Activated CD8-positive, alpha-beta T cell treated with anti-CD3 and anti-CD28 coated beads, Interleukin-2, amount 10 ng/mL, durations not matched to agents 7 days and 5 days (primary cell): Measurements from ENCODE around the gene TMEM174. TPM values are rescaled to one million over a fixed set of nuclear protein-coding genes. Genes with fewer than 3 reads are reported as not detected.

Experiments
- ATAC-seq: fragments of 150-1000 bp; cut with Tn5 transposase; one replicate; pipeline ENCODE4 v1.10.0; 2021; ENCODE audit warnings: moderate library complexity
- CTCF ChIA-PET: fragments of 350-600 bp; sonication (Branson Sonifier 250); formaldehyde crosslinking; loops from one replicate; lab custom pipeline; 2021; ENCODE audit warnings: antibody characterized with exemption; lab: Charles Lee
- POLR2A ChIA-PET: fragments of 350-600 bp; sonication (Branson Sonifier 250); formaldehyde crosslinking; loops from one replicate; lab custom pipeline; 2021; ENCODE audit warnings: antibody characterized with exemption; lab: Charles Lee
- DNase-seq: peaks from one replicate; pipeline ENCODE4 v3.0.0-alpha.2; 2020
- H3K27ac Mint-ChIP-seq: one replicate; pipeline ENCODE4 v1.8.0; 2021; ENCODE audit warnings: mild to moderate bottlenecking, mixed read lengths
- H3K27me3 Mint-ChIP-seq: one replicate; pipeline ENCODE4 v1.8.0; 2021; ENCODE audit warnings: low read depth, mixed read lengths
- H3K36me3 Mint-ChIP-seq: one replicate; pipeline ENCODE4 v1.8.0; 2021; ENCODE audit warnings: low read depth, mixed read lengths
- H3K4me1 Mint-ChIP-seq: one replicate; pipeline ENCODE4 v1.8.0; 2021; ENCODE audit warnings: low read depth, mixed read lengths
- H3K4me3 Mint-ChIP-seq: one replicate; pipeline ENCODE4 v1.8.0; 2021; ENCODE audit warnings: mild to moderate bottlenecking, mixed read lengths
- H3K9me3 Mint-ChIP-seq: one replicate; pipeline ENCODE4 v1.8.0; 2022; ENCODE audit warnings: mixed read lengths; ENCODE audit not compliant: insufficient read depth
- total RNA-seq, 2 experiments: library from RNA; stranded (reverse); gene quantifications; one replicate each; pipeline ENCODE4 v1.2.3, GENCODE V29; 2021

TMEM174 gene
- total RNA-seq, 2 experiments from 2014 or later = not detected

DNA sequence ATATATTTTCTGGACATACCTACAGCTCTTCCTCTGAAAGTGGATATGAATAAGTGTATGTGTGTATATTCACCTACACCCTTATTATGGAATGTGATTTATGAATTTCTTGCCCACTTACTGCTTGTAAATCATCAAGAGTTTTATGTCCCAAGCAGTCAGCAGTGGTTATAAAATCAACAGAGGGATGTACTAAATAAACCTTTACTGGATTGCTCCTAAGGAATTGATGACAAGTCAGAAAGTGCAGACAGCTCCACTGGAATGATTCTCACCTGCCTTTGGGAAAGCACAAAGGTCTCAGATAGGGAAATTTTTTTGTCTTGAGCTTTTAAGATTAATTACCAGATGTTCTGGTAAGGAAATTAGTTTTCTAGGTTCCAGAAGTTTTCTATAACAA, 9.3 kb downstream of the TMEM174 start:
- ATAC-seq = no peak
- POLR2A ChIA-PET = no interaction called here
- no peak for DNase-seq
- peaks cover 47% of the 10 kb centered on the region for H3K27me3 Mint-ChIP-seq
- no peaks in the 10 kb centered on the region for H3K4me1 Mint-ChIP-seq
- no peaks in the 10 kb centered on the region for H3K36me3 Mint-ChIP-seq
- H3K4me3 Mint-ChIP-seq = no peak overlapping the region
- CTCF ChIA-PET = interaction anchor here (1.1 to 1.6 kb wide), 3 partner anchors 11 to 19 kb away, joined by 3 to 5 read pairs (median 5); no protein-coding TSS in a partner anchor
- H3K27ac Mint-ChIP-seq = no peak overlapping the region
- peaks cover 4% of the 10 kb centered on the region for H3K9me3 Mint-ChIP-seq

DNA sequence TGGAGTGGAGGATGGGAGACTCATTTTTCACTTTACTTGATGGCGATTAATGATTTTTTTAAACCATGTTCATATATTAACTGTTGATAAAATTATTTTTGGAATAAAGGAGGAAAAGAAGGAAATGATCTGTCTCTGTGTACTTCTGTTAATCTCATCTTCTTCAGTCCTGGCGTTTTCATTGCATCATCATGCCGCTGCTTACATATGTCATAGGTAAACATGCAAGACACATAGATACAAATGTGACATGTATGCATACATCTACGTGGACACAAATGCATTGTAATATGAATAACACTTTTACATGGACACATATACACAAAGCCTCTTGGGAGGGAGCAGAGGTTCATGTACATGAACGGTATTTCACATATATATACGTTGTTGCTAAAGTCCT, 10.0 kb downstream of the TMEM174 start:
- Mint-ChIP-seq H3K4me3 (no peak overlapping the region), H3K27ac (no peak overlapping the region), H3K9me3 (peaks cover 4% of the 10 kb centered on the region), H3K36me3 (no peaks in the 10 kb centered on the region), H3K27me3 (peaks cover 49% of the 10 kb centered on the region), H3K4me1 (no peaks in the 10 kb centered on the region)
- ChIA-PET POLR2A (no interaction called here), CTCF (interaction anchor here (1.6 kb wide), 1 partner anchor 14 kb away, joined by 5 read pairs; no protein-coding TSS in a partner anchor)
- ATAC-seq = no peak
- no peak for DNase-seq

DNA sequence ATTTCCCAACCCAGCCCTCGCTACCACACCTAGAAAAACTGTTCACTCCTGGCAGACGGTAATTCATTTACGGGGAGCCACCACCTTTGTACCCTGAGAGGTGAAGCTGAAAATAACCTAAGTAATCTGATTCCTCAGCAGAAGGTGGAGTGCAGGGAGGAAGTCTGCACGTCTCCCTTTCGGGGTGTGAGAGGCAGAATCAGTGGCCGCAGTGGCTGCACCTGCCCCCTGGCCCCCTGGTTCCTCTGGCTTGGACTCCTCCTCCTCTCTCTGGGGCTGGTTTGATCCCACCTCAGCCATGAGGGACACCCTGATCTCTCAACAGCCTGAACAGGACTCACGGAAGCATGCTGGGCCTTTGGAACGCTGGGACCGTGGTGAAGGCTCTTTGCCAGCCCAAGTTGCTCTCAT, 10.5 kb downstream of the TMEM174 start:
- CTCF ChIA-PET = no interaction called here
- H3K4me3 Mint-ChIP-seq = no peak overlapping the region
- POLR2A ChIA-PET = no interaction called here
- H3K27ac Mint-ChIP-seq = no peak overlapping the region
- DNase-seq (no peak), ATAC-seq (no peak)
- H3K9me3 Mint-ChIP-seq = peaks cover 4% of the 10 kb centered on the region
- no peaks in the 10 kb centered on the region for H3K36me3 Mint-ChIP-seq
- H3K27me3 Mint-ChIP-seq = peaks cover 47% of the 10 kb centered on the region
- no peaks in the 10 kb centered on the region for H3K4me1 Mint-ChIP-seq

DNA sequence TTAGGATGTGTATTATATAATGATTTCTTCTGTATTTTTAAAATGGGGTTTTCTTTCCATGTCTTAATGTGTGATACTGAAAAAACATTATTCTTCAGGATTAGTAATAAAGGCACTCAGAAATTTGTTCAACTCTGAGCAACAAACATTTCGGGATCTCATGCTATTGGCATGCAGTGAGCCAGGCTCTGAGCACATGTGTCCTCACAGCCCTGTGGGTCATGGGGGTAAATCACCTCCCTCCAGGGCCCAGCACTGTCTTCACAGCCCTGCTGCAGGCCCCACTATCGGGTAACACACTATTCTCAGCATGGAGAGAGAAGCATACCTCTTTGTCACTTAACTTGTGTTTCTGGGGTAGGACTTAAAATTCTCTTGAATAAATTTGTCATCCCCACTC, 14.0 kb downstream of the TMEM174 start:
- ChIA-PET CTCF (no interaction called here), POLR2A (no interaction called here)
- Mint-ChIP-seq H3K4me3 (no peak overlapping the region), H3K9me3 (peaks cover 4% of the 10 kb centered on the region), H3K27me3 (peaks cover 40% of the 10 kb centered on the region), H3K4me1 (no peaks in the 10 kb centered on the region), H3K36me3 (no peaks in the 10 kb centered on the region), H3K27ac (no peak overlapping the region)
- ATAC-seq = no peak
- DNase-seq = no peak

DNA sequence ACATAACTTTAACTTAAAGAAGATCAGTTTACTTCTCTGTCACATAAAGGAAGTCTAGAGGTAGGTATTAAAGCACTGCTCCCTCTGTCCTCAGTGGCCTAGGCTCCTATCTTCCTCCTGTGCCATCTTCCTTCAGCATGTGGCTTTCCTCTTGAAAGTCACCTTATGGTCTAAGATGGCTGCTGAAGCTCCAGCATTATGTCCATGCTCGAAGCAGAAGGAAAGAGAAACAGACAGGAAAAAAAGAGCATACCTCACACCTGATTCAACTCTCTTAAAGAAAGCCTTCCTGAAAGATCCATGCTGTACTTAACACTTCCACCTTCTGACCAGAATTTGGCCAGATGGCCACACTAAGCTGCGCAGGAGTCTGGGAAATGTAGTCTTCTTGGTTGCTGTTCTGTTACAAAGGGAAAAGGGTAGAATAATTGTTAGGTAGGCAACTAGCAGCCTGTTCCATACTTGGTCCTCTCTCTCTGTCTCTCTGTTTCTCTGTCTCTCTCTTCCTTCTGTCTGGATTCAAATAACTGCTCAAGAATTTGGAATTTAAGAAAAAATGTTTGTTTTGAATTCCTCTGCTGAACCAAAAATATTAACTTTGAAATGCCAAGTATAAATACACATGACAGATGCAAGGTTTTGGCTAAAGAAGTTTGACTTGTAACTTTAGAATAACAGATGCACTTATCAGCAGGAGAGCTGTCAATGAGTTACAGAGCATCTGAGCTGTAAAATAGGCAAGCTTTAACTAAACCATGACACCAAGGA, 16.0 kb downstream of the TMEM174 start:
- ATAC-seq = no peak
- CTCF ChIA-PET = no interaction called here
- DNase-seq = no peak
- Mint-ChIP-seq H3K4me1 (no peaks in the 10 kb centered on the region), H3K36me3 (no peaks in the 10 kb centered on the region), H3K27me3 (peaks cover 37% of the 10 kb centered on the region), H3K4me3 (no peak overlapping the region), H3K27ac (no peak overlapping the region), H3K9me3 (peaks cover 4% of the 10 kb centered on the region)
- POLR2A ChIA-PET = no interaction called here

DNA sequence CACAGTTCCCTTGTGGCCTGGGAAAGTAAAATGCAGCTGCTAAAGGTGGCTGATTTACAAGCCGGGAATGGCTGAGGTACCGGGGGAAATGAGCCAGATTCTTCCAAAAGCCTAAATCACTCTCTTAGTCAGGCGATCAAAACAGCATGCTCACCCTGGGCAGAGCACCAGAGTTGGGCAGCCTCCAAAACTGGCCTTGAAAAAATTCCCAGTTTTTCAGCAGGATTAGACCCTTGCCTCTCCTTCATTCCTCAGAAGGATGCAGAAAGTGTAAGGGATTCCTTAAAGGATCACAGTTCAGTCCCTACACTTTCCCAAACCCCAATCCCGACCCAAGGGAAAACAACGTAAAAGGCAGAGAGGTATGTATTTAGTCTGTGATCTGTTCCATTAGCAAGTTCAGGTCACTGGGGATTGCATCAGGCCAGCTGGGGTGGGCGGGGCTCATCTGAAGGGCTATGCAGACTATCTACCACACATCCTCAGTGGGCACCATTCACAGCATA, 16.9 kb downstream of the TMEM174 start:
- ATAC-seq (no peak), DNase-seq (no peak)
- Mint-ChIP-seq H3K27ac (no peak overlapping the region), H3K27me3 (peaks cover 37% of the 10 kb centered on the region), H3K9me3 (no peaks in the 10 kb centered on the region), H3K36me3 (no peaks in the 10 kb centered on the region), H3K4me3 (no peak overlapping the region), H3K4me1 (no peaks in the 10 kb centered on the region)
- POLR2A ChIA-PET = no interaction called here
- CTCF ChIA-PET = interaction anchor here (0.5 kb wide), 1 partner anchor 13 kb away, joined by 6 read pairs; no protein-coding TSS in a partner anchor

DNA sequence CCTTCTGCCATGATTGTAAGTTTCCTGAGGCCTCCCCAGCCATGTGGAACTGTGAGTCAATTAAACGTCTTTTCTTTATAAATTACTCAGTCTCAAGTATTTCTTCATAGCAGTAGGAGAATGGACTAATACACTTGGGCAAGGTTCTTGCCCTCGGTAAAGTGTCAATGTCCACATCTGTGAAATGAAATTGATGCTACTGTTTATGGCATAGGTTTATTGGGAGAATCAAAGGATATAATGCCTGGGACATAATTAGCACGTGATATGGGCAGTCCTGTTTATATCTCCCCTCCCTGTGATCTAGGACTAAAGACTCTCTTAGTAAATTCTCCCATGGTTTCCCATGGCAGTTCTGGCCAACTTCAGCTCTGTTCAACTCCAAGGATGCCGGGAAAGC, 19.4 kb downstream of the TMEM174 start:
- Mint-ChIP-seq H3K27me3 (peaks cover 43% of the 10 kb centered on the region), H3K27ac (no peak overlapping the region), H3K4me1 (no peaks in the 10 kb centered on the region), H3K36me3 (no peaks in the 10 kb centered on the region), H3K9me3 (no peaks in the 10 kb centered on the region), H3K4me3 (no peak overlapping the region)
- ChIA-PET CTCF (no interaction called here), POLR2A (no interaction called here)
- ATAC-seq (no peak), DNase-seq (no peak)

DNA sequence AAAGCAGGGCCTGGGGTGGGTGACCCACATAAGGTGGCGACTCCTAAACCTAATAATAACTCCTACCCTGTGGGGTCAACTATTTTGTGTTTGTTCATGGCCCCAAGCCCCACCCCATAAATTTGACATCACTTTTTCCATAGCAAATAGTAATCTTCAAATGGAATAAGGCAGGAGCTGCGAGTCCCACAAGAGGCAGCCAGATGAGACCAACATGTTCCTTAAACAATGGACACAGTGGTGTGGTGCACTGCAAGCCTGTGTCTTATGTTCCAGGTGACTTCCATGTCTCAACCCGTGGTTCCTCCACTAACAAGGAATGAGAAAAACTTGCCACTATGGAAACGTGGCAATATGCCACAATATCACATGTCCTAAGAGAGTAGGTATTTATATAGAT, 20.6 kb downstream of the TMEM174 start:
- Mint-ChIP-seq H3K36me3 (no peaks in the 10 kb centered on the region), H3K4me1 (no peaks in the 10 kb centered on the region), H3K27me3 (peaks cover 40% of the 10 kb centered on the region), H3K4me3 (no peak overlapping the region), H3K9me3 (no peaks in the 10 kb centered on the region), H3K27ac (no peak overlapping the region)
- CTCF ChIA-PET = no interaction called here
- POLR2A ChIA-PET = no interaction called here
- ATAC-seq (no peak), DNase-seq (no peak)

DNA sequence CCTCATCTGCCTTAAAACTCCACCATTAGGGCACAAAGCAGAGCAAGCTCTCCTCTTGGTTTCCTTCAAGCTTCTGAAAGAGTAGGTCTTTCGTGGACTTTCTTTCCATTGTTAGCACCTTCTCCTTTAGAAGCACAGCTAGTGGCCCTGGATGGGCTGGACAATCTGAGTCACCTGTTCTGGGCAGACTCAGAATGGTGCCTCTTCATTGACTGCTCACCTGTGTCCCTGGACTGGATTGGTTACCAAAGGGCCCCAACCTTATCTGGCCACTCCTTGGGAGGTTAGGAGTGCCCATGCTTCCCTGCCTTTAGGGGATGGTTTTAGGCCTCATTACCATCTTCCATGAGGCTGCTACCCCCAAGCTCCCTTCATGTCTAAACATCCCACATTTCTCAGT, 23.2 kb downstream of the TMEM174 start:
- Mint-ChIP-seq H3K36me3 (no peaks in the 10 kb centered on the region), H3K27ac (no peak overlapping the region), H3K4me3 (no peak overlapping the region), H3K27me3 (peaks cover 44% of the 10 kb centered on the region), H3K4me1 (no peaks in the 10 kb centered on the region), H3K9me3 (no peaks in the 10 kb centered on the region)
- ChIA-PET CTCF (no interaction called here), POLR2A (no interaction called here)
- DNase-seq (no peak), ATAC-seq (no peak)

DNA sequence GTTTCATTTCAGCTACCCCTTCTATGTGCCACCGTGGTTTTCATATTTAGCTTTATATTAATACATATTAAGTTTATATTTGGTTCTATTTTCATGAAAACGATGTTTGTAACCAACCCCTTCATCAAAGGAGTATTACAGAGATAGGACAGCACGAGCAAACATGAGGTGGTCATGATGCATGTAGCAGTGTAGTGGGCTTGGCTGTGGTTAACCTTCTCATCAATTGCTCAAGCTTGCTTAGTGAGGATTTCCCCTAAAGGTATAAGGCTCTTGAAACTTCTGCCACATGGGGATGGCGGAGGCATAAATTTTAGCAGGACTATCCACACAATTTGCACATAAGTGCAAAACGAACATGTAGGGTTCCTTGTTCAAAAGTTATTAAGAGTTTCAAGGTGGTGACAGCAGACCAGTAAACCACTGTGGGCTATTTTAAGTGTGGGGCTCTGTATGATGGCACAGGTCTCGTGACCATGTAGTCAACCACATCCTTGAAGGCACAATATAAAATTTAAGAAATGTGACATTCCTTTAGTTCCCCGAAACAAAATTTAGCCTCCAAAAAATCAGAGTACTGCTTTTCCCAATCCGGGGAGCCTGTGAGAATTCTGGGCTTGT, 24.8 kb downstream of the TMEM174 start:
- POLR2A ChIA-PET = no interaction called here
- no peak overlapping the region for H3K27ac Mint-ChIP-seq
- no peak for DNase-seq
- no peak overlapping the region for H3K4me3 Mint-ChIP-seq
- ATAC-seq = no peak
- peaks cover 51% of the 10 kb centered on the region for H3K27me3 Mint-ChIP-seq
- H3K4me1 Mint-ChIP-seq = peaks cover 3% of the 10 kb centered on the region
- no peaks in the 10 kb centered on the region for H3K9me3 Mint-ChIP-seq
- no peaks in the 10 kb centered on the region for H3K36me3 Mint-ChIP-seq
- CTCF ChIA-PET = no interaction called here

DNA sequence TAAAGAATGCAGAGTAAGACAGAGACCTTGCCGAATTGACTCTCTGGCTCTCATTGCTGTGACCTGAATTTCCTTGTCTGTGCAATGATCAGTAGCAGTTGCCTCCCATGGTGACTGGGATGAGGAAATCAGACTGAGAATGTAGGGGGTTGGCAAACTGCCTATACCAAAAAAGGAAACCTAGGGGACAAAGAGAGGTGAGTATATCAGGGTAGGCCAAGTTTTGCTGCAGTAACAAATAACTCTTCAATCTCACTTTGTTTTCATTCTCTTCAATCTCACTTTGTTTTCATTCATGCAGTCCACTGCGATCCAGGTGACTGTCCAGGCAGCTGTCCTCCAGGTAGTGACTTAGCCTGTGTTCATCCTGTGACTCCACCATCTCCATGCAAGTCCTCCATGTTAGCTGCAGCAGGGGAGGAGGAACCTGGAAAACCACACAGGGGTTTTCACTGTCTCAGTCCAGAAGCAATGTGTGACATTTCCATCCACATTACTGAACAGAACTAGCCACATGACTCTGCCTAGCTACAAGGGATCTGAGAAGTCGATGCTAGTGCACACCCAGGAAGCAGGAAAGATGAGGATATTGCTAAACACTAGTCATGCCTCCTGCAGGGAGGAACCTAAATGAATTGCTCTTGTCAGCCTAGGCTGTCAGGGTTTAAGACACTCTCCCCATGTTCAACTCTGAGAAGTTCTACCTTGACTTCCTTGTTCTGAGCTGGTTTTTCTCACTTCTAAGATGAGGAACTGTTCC, 26.0 kb downstream of the TMEM174 start:
- DNase-seq = no peak
- ChIA-PET CTCF (interaction anchor here (3.4 kb wide), 1 partner anchor 17 kb away, joined by 17 read pairs; no protein-coding TSS in a partner anchor), POLR2A (no interaction called here)
- H3K27ac Mint-ChIP-seq = no peak overlapping the region
- H3K9me3 Mint-ChIP-seq = no peaks in the 10 kb centered on the region
- H3K27me3 Mint-ChIP-seq = peaks cover 45% of the 10 kb centered on the region
- no peak overlapping the region for H3K4me3 Mint-ChIP-seq
- H3K36me3 Mint-ChIP-seq = no peaks in the 10 kb centered on the region
- no peak for ATAC-seq
- peaks cover 3% of the 10 kb centered on the region for H3K4me1 Mint-ChIP-seq
